HEK293 (cell line): ENCODE data around the gene PCYOX1L.

Source experiments
- CTCF ChIP-seq: fragments of 450-650 bp; formaldehyde crosslinking; IDR thresholded peaks from 2 replicates; pipeline ENCODE4 v1.5.1; 2016; ENCODE audit warnings: missing biosample characterization, missing genetic modification characterization
- HIC1 ChIP-seq: fragments of 450-650 bp; formaldehyde crosslinking; IDR thresholded peaks from 2 replicates; pipeline ENCODE4 v1.5.1; 2016; ENCODE audit warnings: missing biosample characterization, missing genetic modification characterization
- PRDM2 ChIP-seq: fragments of 450-650 bp; formaldehyde crosslinking; IDR thresholded peaks from 2 replicates; pipeline ENCODE4 v1.5.1; 2016; ENCODE audit warnings: missing biosample characterization, missing genetic modification characterization, borderline replicate concordance
- REST ChIP-seq: fragments of 450-650 bp; formaldehyde crosslinking; IDR thresholded peaks from 2 replicates; pipeline ENCODE4 v1.5.1; 2016; ENCODE audit warnings: missing biosample characterization, missing genetic modification characterization
- SALL2 ChIP-seq: fragments of 450-650 bp; formaldehyde crosslinking; IDR thresholded peaks from 2 replicates; pipeline ENCODE4 v1.5.0; 2017; ENCODE audit warnings: missing biosample characterization, mild to moderate bottlenecking, missing genetic modification characterization, borderline replicate concordance
- TRIM28 ChIP-seq: IDR thresholded peaks from 2 replicates; pipeline ENCODE4 v1.6.1; 2011; ENCODE audit warnings: low read length, control low read depth, borderline replicate concordance
- YY1 ChIP-seq: fragments of 450-650 bp; formaldehyde crosslinking; IDR thresholded peaks from 2 replicates; pipeline ENCODE4 v1.5.1; 2018; ENCODE audit warnings: missing biosample characterization, missing genetic modification characterization
- ZNF121 ChIP-seq: fragments of 450-650 bp; formaldehyde crosslinking; IDR thresholded peaks from 2 replicates; pipeline ENCODE4 v1.5.1; 2016; ENCODE audit warnings: missing biosample characterization, missing genetic modification characterization
- ZNF132 ChIP-seq: fragments of 450-650 bp; formaldehyde crosslinking; IDR thresholded peaks from 2 replicates; pipeline ENCODE4 v1.5.1; 2017; ENCODE audit warnings: missing biosample characterization, missing genetic modification characterization, borderline replicate concordance
- ZNF223 ChIP-seq: fragments of 450-650 bp; formaldehyde crosslinking; IDR thresholded peaks from 2 replicates; pipeline ENCODE4 v1.5.1; 2016; ENCODE audit warnings: missing biosample characterization, missing genetic modification characterization
- ZNF26 ChIP-seq: fragments of 450-650 bp; formaldehyde crosslinking; IDR thresholded peaks from 2 replicates; pipeline ENCODE4 v1.5.1; 2016; ENCODE audit warnings: missing biosample characterization, missing genetic modification characterization
- ZNF558 ChIP-seq: fragments of 450-650 bp; formaldehyde crosslinking; IDR thresholded peaks from 2 replicates; pipeline ENCODE4 v1.5.1; 2016; ENCODE audit warnings: missing biosample characterization, missing genetic modification characterization
- ZNF639 ChIP-seq: fragments of 450-650 bp; formaldehyde crosslinking; IDR thresholded peaks from 2 replicates; pipeline ENCODE4 v1.5.1; 2016; ENCODE audit warnings: missing biosample characterization, missing genetic modification characterization
- ZNF670 ChIP-seq: fragments of 450-650 bp; formaldehyde crosslinking; IDR thresholded peaks from 2 replicates; pipeline ENCODE4 v1.5.1; 2016; ENCODE audit warnings: missing biosample characterization, missing genetic modification characterization, low read depth

GRCh38 chr5:149380466-149381121 lies 22.7 kb downstream of the PCYOX1L start:
- TF ChIP-seq ZNF26 (tag by site-specific recombination), result no peak
- TF ChIP-seq ZNF223 (tag by site-specific recombination), result no peak
- TF ChIP-seq YY1 (tag by site-specific recombination), result no peak
- no peak for TF ChIP-seq CTCF (tag by site-specific recombination)
- no peak for TF ChIP-seq ZNF639
- TF ChIP-seq ZNF558 (tag by site-specific recombination), result no peak
- TF ChIP-seq PRDM2, result no peak
- no peak for TF ChIP-seq SALL2
- TF ChIP-seq ZNF670 (tag by site-specific recombination), result no peak
- no peak for TF ChIP-seq ZNF121
- TF ChIP-seq HIC1 (tag by site-specific recombination), result no peak
- no peak for TF ChIP-seq ZNF132
- TF ChIP-seq REST (tag by site-specific recombination), result no peak
- no peak for TF ChIP-seq TRIM28
